KOPT-K1 (cell line): ENCODE measurements around the gene JARID2.
"Not testable (repeated sequence)": the region's sequence is repeated elsewhere in the genome, so short reads cannot be mapped to it uniquely, and the experiment has no call there.

ENCODE experiments used
- H3K27ac ChIP-seq: fragments of 200-600 bp; sonication (generic); 2 replicates; pipeline ENCODE4 v1.5.1; 2016; ENCODE audit warnings: antibody characterized with exemption, mild to moderate bottlenecking, low read depth, low read length; ENCODE audit not compliant: poor library complexity, severe bottlenecking
- H3K36me3 ChIP-seq: fragments of 200-600 bp; sonication (generic); 2 replicates; pipeline ENCODE4 v1.5.1; 2017; ENCODE audit warnings: antibody characterized with exemption, mild to moderate bottlenecking, low read length, moderate library complexity; ENCODE audit not compliant: insufficient read depth
- H3K9me3 ChIP-seq: fragments of 200-600 bp; sonication (generic); 2 replicates; pipeline ENCODE4 v1.5.1; 2017; ENCODE audit warnings: antibody characterized with exemption, low read length, mild to moderate bottlenecking; ENCODE audit not compliant: insufficient read depth, poor library complexity, severe bottlenecking

Gene JARID2

DNA sequence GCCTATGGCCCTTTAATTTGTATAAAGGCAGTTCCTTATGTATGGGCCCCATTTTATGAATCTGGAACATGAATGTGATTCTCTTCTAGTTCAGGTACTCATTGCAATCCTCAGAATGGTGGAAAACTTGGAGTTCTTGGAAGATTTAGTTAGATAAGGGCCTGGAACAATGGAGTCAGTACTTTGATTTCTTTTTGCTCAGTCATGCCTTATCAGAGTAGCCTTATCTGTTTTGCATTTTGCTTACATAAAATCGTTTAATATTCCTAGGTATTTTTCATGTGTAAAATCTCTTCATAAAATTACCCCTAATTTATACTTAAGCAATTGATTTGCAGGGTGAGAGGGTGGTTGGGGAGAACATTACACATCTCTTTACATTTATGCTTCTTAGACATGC lies 160.6 kb downstream of the JARID2 start:
- Histone ChIP-seq H3K27ac (no peak overlapping the region), H3K36me3 (0 out of 2 replicates have a peak, but pooled peaks cover 2% of the 10 kb centered on the region), H3K9me3 (no peaks in the 10 kb centered on the region)

DNA sequence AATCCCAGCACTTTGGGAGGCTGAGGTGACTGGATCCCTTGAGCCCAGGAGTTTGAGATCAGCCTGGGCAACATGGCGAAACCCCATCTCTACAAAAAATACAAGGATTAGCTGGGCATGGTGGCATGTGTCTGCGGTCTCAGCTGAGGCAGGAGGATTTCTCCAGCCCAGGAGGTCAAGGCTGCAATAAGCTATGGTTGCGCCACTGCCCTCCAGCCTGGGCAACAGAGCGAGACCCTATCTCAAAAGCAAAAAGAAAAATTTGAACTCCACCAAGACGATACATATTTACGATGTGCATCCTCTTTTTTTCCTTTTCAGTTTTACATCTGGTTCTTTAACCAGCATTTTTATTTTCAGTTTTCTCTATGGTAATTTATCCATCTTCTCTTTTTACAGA lies 162.1 kb downstream of the JARID2 start:
- Histone ChIP-seq H3K36me3 (peaks cover 18% of the 10 kb centered on the region), H3K27ac (no peak overlapping the region), H3K9me3 (no peaks in the 10 kb centered on the region)

DNA sequence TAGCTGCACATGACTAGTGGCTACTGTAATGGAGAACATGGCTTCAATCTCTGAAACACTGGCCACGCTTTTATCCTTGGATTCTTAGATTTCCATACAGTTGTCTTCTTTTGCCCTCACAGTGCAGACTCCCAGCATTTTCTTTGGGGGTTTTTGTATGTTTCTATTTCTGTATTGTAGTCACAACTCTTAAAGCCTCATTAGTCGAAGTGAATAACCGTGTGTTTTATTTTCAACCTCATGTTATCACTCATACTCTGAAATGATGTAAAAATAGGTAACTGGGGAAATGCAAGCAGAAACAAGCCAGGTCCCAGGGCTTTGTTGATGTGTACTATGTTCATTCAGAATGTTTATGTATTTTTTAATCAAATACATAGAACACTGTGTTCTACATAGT lies 162.9 kb downstream of the JARID2 start:
- H3K9me3 ChIP-seq, result no peaks in the 10 kb centered on the region
- H3K36me3 ChIP-seq, result peaks cover 24% of the 10 kb centered on the region
- H3K27ac ChIP-seq, result no peak overlapping the region

DNA sequence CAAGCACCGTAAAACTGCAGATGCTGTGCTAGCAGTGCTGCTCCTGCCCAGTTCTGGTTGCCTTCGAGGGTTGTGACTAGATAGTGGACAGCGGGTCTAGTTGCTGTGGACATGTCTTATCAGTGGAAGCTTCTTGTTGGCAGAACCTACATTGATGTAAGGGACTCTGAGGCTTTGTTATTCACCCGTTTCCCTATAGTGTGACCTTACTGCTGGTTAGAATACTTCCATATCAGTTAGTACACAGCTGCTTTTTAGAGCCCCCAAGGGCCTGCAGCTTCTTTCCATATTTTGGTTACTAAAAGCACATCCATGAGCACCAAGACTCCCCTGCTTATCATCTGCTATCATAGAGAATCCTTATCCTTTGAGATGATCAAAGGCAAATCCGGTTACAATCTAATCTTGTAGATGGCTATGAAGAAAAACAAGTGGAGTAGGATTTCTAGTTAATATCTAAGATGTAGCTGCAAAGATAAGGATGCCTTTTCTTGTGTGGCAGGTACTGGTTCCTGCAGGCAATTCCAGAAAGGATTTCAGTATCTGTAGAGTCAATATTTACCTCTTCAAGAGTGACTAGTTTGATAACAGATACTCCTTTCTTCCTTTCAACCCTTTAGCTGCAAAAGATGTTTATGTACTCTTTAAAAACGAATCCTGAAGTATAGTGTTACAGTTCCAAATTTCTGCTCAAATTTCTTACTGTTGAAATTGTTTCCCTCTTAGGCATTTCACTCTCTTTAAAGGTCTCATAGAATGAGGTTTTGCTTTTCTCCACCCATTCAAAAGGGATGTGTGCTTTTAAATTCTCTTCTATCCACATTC lies 163.6 kb downstream of the JARID2 start:
- Histone ChIP-seq H3K9me3 (no peaks in the 10 kb centered on the region), H3K27ac (peak overlapping the region; percentile 52), H3K36me3 (peaks cover 24% of the 10 kb centered on the region)

DNA sequence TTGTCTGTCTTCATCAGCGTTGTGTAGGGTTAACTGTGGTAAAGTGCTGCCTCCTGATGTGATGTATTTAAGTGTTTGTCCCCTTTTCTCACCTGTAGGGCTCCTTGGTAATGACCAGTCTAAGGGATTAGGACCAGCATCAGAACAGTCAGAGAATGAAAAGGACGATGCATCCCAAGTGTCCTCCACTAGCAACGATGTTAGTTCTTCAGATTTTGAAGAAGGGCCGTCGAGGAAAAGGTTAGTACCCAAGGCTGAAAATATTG lies 164.2 kb downstream of the JARID2 start:
- Histone ChIP-seq H3K27ac (peak overlapping the region; percentile 52), H3K36me3 (peaks cover 26% of the 10 kb centered on the region), H3K9me3 (no peaks in the 10 kb centered on the region)

DNA sequence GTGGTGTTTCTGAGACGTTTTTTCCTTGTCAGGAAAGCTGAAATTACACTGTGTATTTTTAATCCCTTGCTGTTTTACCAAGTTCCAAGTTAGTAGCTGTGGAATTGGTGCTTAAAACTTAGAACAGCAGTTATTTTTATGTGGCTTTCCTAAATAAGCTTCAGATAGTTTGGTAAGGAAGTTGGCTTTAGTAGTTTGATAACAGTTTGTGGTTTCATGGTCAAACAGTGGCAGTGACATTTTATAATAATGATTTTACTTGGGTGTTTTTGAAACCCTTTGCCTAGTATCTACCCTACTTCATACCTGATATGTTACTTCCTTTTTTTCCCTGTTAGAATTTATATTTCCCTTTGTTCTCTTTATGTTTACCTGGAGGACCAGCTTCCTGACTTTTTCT lies 164.9 kb downstream of the JARID2 start:
- Histone ChIP-seq H3K9me3 (no peaks in the 10 kb centered on the region), H3K36me3 (peaks cover 27% of the 10 kb centered on the region), H3K27ac (peak overlapping the region; percentile 52)

DNA sequence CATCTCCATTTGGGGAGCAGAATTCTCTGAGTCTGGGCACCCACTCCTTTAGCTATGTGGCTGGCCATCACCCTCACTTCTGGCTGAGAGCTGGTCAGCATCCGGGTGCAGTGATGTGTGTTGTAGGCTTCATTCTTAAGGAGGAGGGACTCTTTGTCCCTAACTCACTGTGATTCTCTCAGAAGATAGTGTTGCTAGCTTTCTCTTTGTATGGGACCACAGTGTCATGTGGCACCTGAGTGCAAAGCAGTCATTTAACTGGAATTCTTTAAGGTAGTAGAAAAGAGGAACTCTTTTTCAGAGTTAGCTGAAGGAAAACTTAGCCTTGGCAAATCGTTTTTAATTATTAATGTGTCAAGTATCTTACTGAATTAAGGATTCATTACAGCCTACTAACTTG lies 165.9 kb downstream of the JARID2 start:
- Histone ChIP-seq H3K36me3 (peaks cover 29% of the 10 kb centered on the region), H3K9me3 (peaks cover 4% of the 10 kb centered on the region), H3K27ac (peak overlapping the region; percentile 52)

DNA sequence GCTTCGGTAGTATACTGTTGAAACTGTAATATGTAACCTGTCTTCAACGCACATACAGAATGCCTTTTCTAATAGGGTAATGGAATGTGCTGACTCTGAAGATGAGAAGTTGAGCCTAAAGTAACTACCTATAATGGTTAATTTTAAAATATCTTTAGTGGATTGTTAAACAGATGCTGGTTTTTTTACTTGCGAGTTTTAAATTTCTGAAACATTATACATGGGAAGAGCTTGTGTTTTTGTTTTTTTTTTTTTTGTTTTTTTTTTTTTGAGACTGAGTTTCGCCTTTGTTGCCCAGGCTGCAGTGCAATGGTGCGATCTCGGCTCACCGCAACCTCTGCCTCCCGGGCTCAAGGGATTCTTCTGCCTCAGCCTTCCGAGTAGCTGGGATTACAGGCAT lies 166.9 kb downstream of the JARID2 start:
- peaks cover 14% of the 10 kb centered on the region for H3K9me3 ChIP-seq
- peaks cover 39% of the 10 kb centered on the region for H3K36me3 ChIP-seq

DNA sequence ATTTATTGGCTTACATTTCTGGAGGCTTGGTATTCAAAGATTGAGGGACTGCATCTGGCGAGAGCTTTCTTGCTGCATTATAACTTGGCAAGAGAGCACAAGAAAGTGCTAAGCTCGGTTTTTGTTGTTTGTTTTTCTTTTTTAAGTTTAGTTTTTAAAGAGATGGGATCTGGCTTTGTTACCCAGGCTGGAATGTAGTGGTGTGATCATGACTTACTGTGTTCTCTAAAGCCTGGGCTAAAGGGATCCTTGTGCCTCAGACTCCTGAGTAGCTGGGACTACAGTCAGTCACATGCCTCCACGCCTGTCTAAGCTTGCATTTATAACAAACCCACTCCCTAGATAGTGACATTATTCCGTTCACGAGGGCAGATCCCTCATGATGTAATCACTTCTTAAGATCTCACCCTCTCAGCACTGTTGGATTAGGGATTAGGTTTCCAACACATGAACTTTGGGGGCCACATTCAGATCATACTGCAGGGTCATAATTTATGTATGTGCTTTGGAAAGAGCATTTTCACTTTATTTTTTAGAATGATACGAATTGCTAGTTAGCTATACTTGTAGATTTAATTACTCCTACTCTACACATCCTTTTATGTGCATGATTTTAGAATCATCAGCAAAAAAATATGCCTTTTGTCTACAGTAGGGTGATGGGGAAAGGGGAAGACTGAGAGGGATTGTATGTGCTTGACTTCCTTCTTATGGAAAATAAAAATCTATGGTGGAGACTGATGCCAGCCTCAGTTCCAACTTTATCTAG lies 167.8 kb downstream of the JARID2 start:
- Histone ChIP-seq H3K27ac (no peak overlapping the region), H3K9me3 (peaks cover 22% of the 10 kb centered on the region), H3K36me3 (peaks cover 48% of the 10 kb centered on the region)

More for the DNA sequence above, 166.9 kb downstream of the JARID2 start:
- H3K27ac ChIP-seq, result no peak overlapping the region

DNA sequence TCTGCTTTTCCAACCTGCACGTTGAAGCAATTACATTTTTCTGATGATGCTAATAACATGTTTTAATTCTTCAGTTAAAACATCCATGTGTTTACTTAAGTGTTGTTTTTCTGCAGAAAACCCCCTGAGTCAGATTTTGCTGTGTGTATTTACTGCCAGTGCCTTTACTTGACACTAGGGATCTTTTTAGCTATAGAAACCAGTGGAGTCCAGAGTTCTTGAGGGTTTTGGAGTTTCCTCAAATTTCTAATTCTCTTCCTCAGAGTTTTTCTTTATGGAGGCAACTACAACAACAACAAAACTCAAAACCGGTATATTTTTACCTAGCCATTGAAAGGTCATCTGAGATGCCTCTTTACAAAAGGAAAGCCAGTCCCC lies 168.4 kb downstream of the JARID2 start:
- Histone ChIP-seq H3K9me3 (peaks cover 28% of the 10 kb centered on the region), H3K36me3 (peaks cover 49% of the 10 kb centered on the region), H3K27ac (no peak overlapping the region)

DNA sequence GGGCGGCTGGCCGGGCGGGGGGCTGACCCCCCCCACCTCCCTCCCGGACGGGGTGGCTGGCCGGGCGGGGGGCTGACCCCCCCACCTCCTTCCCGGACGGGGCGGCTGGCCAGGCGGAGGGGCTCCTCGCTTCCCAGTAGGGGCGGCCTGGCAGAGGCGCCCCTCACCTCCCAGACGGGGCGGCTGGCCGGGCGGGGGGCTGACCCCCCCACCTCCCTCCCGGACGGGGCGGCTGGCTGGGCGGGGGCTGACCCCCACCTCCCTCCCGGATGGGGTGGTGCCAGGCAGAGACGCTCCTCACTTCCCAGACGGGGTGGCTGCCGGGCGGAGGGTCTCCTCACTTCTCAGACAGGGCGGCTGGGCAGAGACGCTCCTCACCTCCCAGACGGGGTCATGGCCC lies 169.8 kb downstream of the JARID2 start:
- not testable (repeated sequence) for H3K27ac ChIP-seq
- H3K36me3 ChIP-seq, result peaks cover 58% of the 10 kb centered on the region
- H3K9me3 ChIP-seq, result peaks cover 42% of the 10 kb centered on the region

DNA sequence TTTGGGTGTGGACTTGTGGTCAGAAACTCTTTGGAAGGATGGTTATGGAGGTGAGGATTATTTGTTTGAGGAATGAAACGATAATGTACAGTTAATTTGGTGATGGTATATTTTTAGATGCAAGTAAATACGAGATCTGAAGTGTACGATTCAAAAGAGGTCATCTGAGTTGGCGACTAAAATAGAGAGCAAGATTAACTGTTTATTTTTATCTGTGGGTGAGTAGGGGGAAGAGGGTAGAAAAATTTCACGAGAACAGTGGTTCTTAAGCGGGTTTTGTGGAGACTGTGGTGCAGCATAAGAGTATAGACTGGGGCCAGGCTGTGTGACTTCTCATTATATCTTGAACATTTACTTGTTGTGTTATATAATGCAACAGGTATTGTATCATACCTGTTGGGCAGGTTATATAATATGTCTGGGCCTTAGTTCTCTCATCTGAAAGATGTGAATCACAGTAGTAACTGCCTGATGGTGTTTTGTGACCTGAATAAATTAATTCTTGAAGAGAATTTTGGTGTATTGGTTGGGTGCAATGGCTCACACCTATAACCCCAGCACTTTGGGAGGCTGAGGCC lies 171.2 kb downstream of the JARID2 start:
- Histone ChIP-seq H3K36me3 (peaks cover 54% of the 10 kb centered on the region), H3K9me3 (peaks cover 44% of the 10 kb centered on the region), H3K27ac (no peak overlapping the region)

DNA sequence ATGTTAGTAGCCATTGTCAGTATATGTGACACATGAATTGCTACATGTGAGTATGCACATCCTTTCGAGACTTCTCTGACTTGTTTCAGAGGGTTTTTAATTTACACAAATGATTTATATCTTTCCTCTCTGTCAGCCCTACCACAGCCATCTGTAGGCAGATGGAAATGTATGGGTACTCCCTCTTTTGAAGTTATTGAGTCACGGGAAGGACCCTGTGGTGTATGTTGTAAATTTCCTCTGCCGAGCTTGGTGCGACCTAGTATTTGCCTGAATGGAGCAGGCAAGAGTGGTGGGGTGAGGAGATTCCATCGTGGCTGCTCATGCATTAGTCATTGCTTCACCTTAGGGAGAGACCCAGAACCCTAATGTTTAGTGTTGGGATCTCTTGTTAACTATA lies 171.9 kb downstream of the JARID2 start:
- Histone ChIP-seq H3K27ac (no peak overlapping the region), H3K36me3 (peaks cover 46% of the 10 kb centered on the region), H3K9me3 (peaks cover 44% of the 10 kb centered on the region)

DNA sequence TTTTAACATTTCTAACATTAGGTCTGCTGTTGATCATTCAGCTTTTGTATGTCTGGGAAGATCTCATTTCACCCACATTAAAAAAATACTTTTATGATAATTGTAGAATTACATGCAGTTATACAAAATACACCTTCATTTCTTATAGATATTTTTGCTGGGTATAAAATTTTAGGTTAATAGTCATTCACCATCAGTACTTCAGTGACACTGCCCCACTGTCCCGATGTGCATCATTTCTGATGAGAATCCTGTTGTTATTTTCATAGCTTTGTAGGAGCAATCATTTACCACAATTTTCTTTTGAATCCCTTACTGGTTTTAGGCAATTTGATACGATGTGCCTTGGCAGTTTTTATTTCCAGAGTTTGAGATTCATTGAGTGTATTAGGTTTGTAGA lies 173.6 kb downstream of the JARID2 start:
- H3K36me3 ChIP-seq, result peaks cover 47% of the 10 kb centered on the region
- H3K9me3 ChIP-seq, result peaks cover 44% of the 10 kb centered on the region
- no peak overlapping the region for H3K27ac ChIP-seq

DNA sequence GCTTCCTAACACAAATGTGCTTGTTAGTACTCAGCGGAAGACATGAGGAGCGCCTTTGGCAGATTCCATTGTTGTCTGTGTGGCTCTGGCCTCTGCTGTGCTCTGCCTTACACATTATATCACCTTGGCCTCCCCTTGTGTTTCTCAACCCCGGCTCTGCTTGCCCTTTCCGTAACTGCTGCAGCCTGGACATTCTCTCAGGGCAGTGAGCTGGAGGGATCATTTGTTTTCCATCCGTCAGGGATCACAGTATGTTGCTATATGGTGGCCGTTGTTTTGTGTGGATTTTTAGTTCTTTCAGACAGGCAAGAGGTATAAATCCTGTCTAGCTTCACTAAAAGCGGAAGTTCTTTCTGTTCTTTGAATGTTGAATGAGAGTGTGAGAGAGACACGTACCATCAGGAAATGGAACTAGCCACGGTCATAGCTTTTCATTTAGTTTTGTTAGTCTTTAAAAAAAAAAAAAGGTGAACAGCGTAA lies 175.1 kb downstream of the JARID2 start:
- H3K36me3 ChIP-seq, result peaks cover 53% of the 10 kb centered on the region

More for the DNA sequence above, 175.1 kb downstream of the JARID2 start:
- no peak overlapping the region for H3K27ac ChIP-seq
- H3K9me3 ChIP-seq, result peaks cover 44% of the 10 kb centered on the region
